ENCODE results near the gene FLNB.

The FLNB gene

GRCh38 chr3:58008141-58009025, at the start of gene FLNB:
TSS of gene FLNB (plus strand) at chr3:58008422. CDS start at chr3:58008565, 143 bp downstream.
- no peak for DNase-seq

GRCh38 chr3:57958642-57959422, 49.4 kb upstream of the FLNB start:
- no peak for DNase-seq

- DNase-seq, result no peak
Observed at GRCh38 chr3:57959423-57960173, 48.6 kb upstream of the FLNB start.

GRCh38 chr3:57960174-57960505, 48.1 kb upstream of the FLNB start:
- DNase-seq, result no peak

- DNase-seq, result no peak
Observed at GRCh38 chr3:57961177-57961827, 46.9 kb upstream of the FLNB start.

- no peak for DNase-seq
Observed at GRCh38 chr3:57961828-57962447, 46.3 kb upstream of the FLNB start.

- DNase-seq, result no peak
Observed at GRCh38 chr3:57962448-57962834, 45.8 kb upstream of the FLNB start.

GRCh38 chr3:57963811-57964346, 44.3 kb upstream of the FLNB start:
- DNase-seq, result no peak

- DNase-seq, result no peak
Observed at GRCh38 chr3:57966829-57967228, 41.4 kb upstream of the FLNB start.

GRCh38 chr3:57967590-57967989, 40.6 kb upstream of the FLNB start:
- no peak for DNase-seq

GRCh38 chr3:57968501-57968900, 39.7 kb upstream of the FLNB start:
- no peak for DNase-seq

- no peak for DNase-seq
Observed at GRCh38 chr3:57971975-57972374, 36.2 kb upstream of the FLNB start.

- DNase-seq, result no peak
Observed at GRCh38 chr3:57972531-57973111, 35.6 kb upstream of the FLNB start.

GRCh38 chr3:57973715-57974477, 34.3 kb upstream of the FLNB start:
- no peak for DNase-seq

- no peak for DNase-seq
Observed at GRCh38 chr3:57974796-57975388, 33.3 kb upstream of the FLNB start.

GRCh38 chr3:57977818-57978235, 30.4 kb upstream of the FLNB start:
- DNase-seq, result no peak

- DNase-seq, result no peak
Observed at GRCh38 chr3:57978316-57978715, 29.9 kb upstream of the FLNB start.

GRCh38 chr3:57980416-57980815, 27.8 kb upstream of the FLNB start:
- no peak for DNase-seq

- no peak for DNase-seq
Observed at GRCh38 chr3:57981483-57982087, 26.6 kb upstream of the FLNB start.

All from DMS79 (cell line).